Stimulated activated CD4-positive, alpha-beta T cell treated with anti-CD3 and anti-CD28 coated beads, Interleukin-4, amount 100 ng/mL, for 24 hours (primary cell): ENCODE results near the gene NXPH4.

Experiments
- DNase-seq: peaks from one replicate; pipeline ENCODE4 v3.0.0-alpha.2; 2020

The NXPH4 gene

GRCh38 chr12:57216014-57216911, at the start of gene NXPH4:
NXPH4 (plus strand) TSS chr12:57216794; CDS start chr12:57216970, 176 bp downstream.
- peak; percentile 44 for DNase-seq

GRCh38 chr12:57166971-57167371, 49.6 kb upstream of the NXPH4 start:
- DNase-seq = peak; percentile 58

GRCh38 chr12:57168058-57168457, 48.5 kb upstream of the NXPH4 start:
- no peak for DNase-seq

GRCh38 chr12:57169046-57169795, 47.4 kb upstream of the NXPH4 start:
- DNase-seq = no peak

- no peak for DNase-seq
Measured at GRCh38 chr12:57169969-57170368, 46.6 kb upstream of the NXPH4 start.

- DNase-seq = no peak
Measured at GRCh38 chr12:57170408-57170807, 46.2 kb upstream of the NXPH4 start.

- no peak for DNase-seq
Measured at GRCh38 chr12:57170927-57171326, 45.7 kb upstream of the NXPH4 start.

GRCh38 chr12:57171668-57172067, 44.9 kb upstream of the NXPH4 start:
- DNase-seq = no peak

- DNase-seq = peak; percentile 10
Measured at GRCh38 chr12:57173089-57173488, 43.5 kb upstream of the NXPH4 start.

- no peak for DNase-seq
Measured at GRCh38 chr12:57173683-57174082, 42.9 kb upstream of the NXPH4 start.

- peak; percentile 44 for DNase-seq
Measured at GRCh38 chr12:57175428-57176138, 41.0 kb upstream of the NXPH4 start.

GRCh38 chr12:57176139-57176477, 40.5 kb upstream of the NXPH4 start:
- DNase-seq = no peak

- no peak for DNase-seq
Measured at GRCh38 chr12:57176846-57177245, 39.7 kb upstream of the NXPH4 start.

- DNase-seq = no peak
Measured at GRCh38 chr12:57177354-57177753, 39.2 kb upstream of the NXPH4 start.

- DNase-seq = no peak
Measured at GRCh38 chr12:57178213-57178612, 38.4 kb upstream of the NXPH4 start.

GRCh38 chr12:57179331-57180086, 37.1 kb upstream of the NXPH4 start:
- DNase-seq = no peak

- DNase-seq = no peak
Measured at GRCh38 chr12:57180321-57180989, 36.1 kb upstream of the NXPH4 start.

GRCh38 chr12:57181072-57181471, 35.5 kb upstream of the NXPH4 start:
- no peak for DNase-seq

GRCh38 chr12:57181561-57182155, 34.9 kb upstream of the NXPH4 start:
- no peak for DNase-seq

GRCh38 chr12:57182918-57183575, 33.5 kb upstream of the NXPH4 start:
- DNase-seq = peak; percentile 86
